Mesendoderm (in vitro differentiated cells): ENCODE results near the gene SORCS2.
A peak's percentile ranks its signal among the peaks of the same experiment; 100 is the strongest.

Source experiments
- DNase-seq: peaks from one replicate; pipeline ENCODE4 v3.0.0; 2013
- H2AK5ac ChIP-seq: 2 replicates; pipeline ENCODE4 v1.6.1; 2013; ENCODE audit warnings: low read length, inconsistent platforms
- H2BK120ac ChIP-seq: 2 replicates; pipeline ENCODE4 v1.6.1; 2013; ENCODE audit warnings: low read depth, mild to moderate bottlenecking, low read length, moderate library complexity, mixed read lengths
- H2BK15ac ChIP-seq: replicated peaks from 2 replicates; pipeline ENCODE4 v1.6.1; 2013; ENCODE audit warnings: low read depth, mild to moderate bottlenecking, moderate library complexity
- H2BK5ac ChIP-seq: 2 replicates; pipeline ENCODE4 v1.6.1; 2013; ENCODE audit warnings: low read length, inconsistent platforms
- H3K18ac ChIP-seq: 2 replicates; pipeline ENCODE4 v1.6.1; 2013; ENCODE audit warnings: mild to moderate bottlenecking, low read length, mixed read lengths
- H3K23ac ChIP-seq: one replicate; pipeline ENCODE4 v1.6.1; 2013; ENCODE audit warnings: low read length
- H3K27ac ChIP-seq: 2 replicates; pipeline ENCODE4 v1.5.1; 2013; ENCODE audit warnings: low read depth, mild to moderate bottlenecking, inconsistent platforms, low read length, moderate library complexity
- H3K27me3 ChIP-seq: 2 replicates; pipeline ENCODE4 v1.6.1; 2013; ENCODE audit warnings: low read length, control low read depth, mild to moderate bottlenecking, inconsistent platforms; ENCODE audit not compliant: insufficient read depth, poor library complexity
- H3K36me3 ChIP-seq: 2 replicates; pipeline ENCODE4 v1.6.1; 2013; ENCODE audit warnings: low read length, inconsistent platforms; ENCODE audit not compliant: control insufficient read depth, insufficient read depth
- H3K4ac ChIP-seq: one replicate; pipeline ENCODE4 v1.6.1; 2013; ENCODE audit warnings: low read depth, mild to moderate bottlenecking, low read length, moderate library complexity
- H3K4me1 ChIP-seq: 2 replicates; pipeline ENCODE4 v1.6.1; 2013; ENCODE audit warnings: low read depth, low read length, inconsistent platforms; ENCODE audit not compliant: control insufficient read depth
- H3K4me2 ChIP-seq: 2 replicates; pipeline ENCODE4 v1.6.1; 2013; ENCODE audit warnings: low read length
- H3K4me3 ChIP-seq: 2 replicates; pipeline ENCODE4 v1.5.1; 2013; ENCODE audit warnings: mild to moderate bottlenecking, low read length
- H3K56ac ChIP-seq: one replicate; pipeline ENCODE4 v1.6.1; 2013; ENCODE audit warnings: low read length
- H3K79me1 ChIP-seq: 2 replicates; pipeline ENCODE4 v1.6.1; 2013; ENCODE audit warnings: low read length, inconsistent platforms
- H3K79me2 ChIP-seq: 2 replicates; pipeline ENCODE4 v1.6.1; 2013; ENCODE audit warnings: mild to moderate bottlenecking, low read length; ENCODE audit not compliant: control insufficient read depth, insufficient read depth
- H3K9ac ChIP-seq: 2 replicates; pipeline ENCODE4 v1.6.1; 2013; ENCODE audit warnings: low read length, inconsistent platforms
- H4K5ac ChIP-seq: one replicate; pipeline ENCODE4 v1.6.1; 2013; ENCODE audit warnings: low read length
- H4K8ac ChIP-seq: one replicate; pipeline ENCODE4 v1.6.1; 2013; ENCODE audit warnings: low read depth, mild to moderate bottlenecking, control low read depth, low read length, moderate library complexity
- WGBS: extraction: QIAGEN DNeasy Blood & Tissue Kit; methylation state at CpG from one replicate; pipeline ENCODE4 v1.1.7; 2013; ENCODE audit warnings: low lambda C conversion rate, missing lambda C conversion rate; ENCODE audit not compliant: insufficient coverage; ENCODE audit errors: extremely low coverage; 5-methylcytosine and 5-hydroxymethylcytosine counted together

The SORCS2 gene

DNA sequence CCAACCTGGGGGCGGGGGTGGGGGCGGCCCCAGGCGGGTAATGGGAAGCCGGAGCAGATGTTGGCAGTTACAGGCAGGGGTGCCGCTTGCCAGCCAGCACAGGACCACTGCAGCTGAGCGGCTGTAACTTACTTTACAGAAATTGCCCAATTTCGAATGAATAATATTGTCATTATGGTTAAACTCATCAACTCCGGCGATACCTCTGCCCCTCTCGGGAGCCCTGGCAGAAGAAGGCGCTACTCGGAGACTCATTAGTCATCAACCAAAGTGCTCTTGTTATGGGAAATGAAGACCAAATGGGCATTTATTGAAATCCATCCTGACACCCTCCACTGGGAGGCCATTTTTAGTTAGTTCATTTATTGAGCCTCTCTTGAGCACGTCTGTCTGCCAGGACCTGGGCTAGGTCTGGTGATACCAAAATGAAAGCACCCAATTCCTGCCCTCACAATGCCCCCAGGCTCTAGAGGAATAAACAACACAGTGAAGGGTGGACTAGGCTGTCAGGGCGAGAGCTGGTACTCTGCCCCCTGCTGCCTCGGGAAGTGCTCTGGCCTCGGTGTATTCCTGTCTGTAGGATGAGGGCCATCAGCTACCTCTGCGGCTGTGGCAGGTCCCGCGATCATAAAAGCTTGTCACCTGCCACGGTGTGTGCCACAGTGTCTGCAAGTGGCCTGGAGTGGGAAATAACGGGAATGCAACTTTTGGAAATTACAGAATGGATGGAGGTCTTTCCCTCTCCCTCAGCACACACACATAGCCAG lies 401.5 kb downstream of the SORCS2 start:
- no peak overlapping the region for H3K4me3 ChIP-seq
- H3K79me2 ChIP-seq, result no peaks in the 10 kb centered on the region
- H3K23ac ChIP-seq, result no peak overlapping the region
- H3K27ac ChIP-seq, result no peak overlapping the region
- no peak overlapping the region for H2BK5ac ChIP-seq
- peak; percentile 28 for DNase-seq
- no peak overlapping the region for H2AK5ac ChIP-seq
- no peaks in the 10 kb centered on the region for H3K4me1 ChIP-seq
- no peaks in the 10 kb centered on the region for H3K36me3 ChIP-seq
- no peaks in the 10 kb centered on the region for H3K79me1 ChIP-seq
- no peaks in the 10 kb centered on the region for H3K27me3 ChIP-seq
- no peak overlapping the region for H3K9ac ChIP-seq
- H3K4me2 ChIP-seq, result no peak overlapping the region
- H4K8ac ChIP-seq, result no peak overlapping the region
- H3K4ac ChIP-seq, result no peak overlapping the region
- H3K18ac ChIP-seq, result no peak overlapping the region
- WGBS, result no CpG with 5 or more reads among the region's 21 CpGs
- no peak overlapping the region for H2BK120ac ChIP-seq
- no peak overlapping the region for H3K56ac ChIP-seq
- H2BK15ac ChIP-seq, result no peak overlapping the region
- H4K5ac ChIP-seq, result no peak overlapping the region

- Histone ChIP-seq H3K18ac (no peak overlapping the region), H3K4me3 (no peak overlapping the region), H3K4me2 (no peak overlapping the region), H3K36me3 (no peaks in the 10 kb centered on the region), H3K79me1 (no peaks in the 10 kb centered on the region), H3K23ac (no peak overlapping the region), H2BK120ac (no peak overlapping the region), H3K56ac (no peak overlapping the region), H3K4ac (no peak overlapping the region), H3K27ac (no peak overlapping the region), H3K4me1 (no peaks in the 10 kb centered on the region), H3K79me2 (no peaks in the 10 kb centered on the region), H4K5ac (no peak overlapping the region), H2AK5ac (no peak overlapping the region), H2BK5ac (no peak overlapping the region), H3K27me3 (no peaks in the 10 kb centered on the region), H2BK15ac (no peak overlapping the region), H4K8ac (no peak overlapping the region), H3K9ac (no peak overlapping the region)
- no CpG with 5 or more reads among the region's 11 CpGs for WGBS
- DNase-seq, result no peak
Measured at GRCh38 chr4:7595934-7596461, 403.7 kb downstream of the SORCS2 start.

DNA sequence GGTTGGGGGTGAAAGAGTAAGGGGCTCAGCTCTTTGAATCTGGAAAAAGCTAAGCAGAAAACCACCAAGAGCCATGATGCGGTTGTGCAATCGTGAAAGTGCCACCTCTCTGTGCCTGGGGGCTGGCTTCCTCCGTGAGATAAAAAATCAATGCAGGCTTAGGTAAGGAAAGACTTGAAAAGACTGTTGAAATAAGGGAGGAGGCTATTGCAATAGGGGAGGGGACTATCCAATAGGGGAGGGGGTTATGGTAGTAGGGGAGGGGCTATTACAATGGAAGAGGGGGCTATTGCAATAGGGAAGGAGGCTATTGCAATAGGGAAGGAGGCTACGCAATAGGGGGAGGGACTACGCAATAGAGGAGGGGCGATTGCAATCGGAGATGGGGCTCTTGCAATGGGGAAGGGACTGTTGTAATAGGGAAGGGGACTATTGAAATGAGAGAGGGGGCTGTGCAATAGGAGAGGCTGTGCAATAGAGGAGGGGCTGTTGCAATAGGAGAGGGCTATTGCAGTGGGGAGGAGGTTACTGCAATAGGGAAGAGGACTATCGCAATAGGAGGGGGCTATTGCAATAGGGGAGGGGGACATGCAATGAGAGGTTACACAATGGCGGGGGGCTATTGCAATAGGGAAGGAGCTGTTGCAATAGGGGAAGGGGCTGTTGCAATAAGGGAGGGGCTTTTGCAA lies 404.7 kb downstream of the SORCS2 start:
- no peak overlapping the region for H2BK5ac ChIP-seq
- no peak overlapping the region for H3K9ac ChIP-seq
- no peak overlapping the region for H3K4me3 ChIP-seq
- no peak overlapping the region for H3K56ac ChIP-seq
- no peak overlapping the region for H4K8ac ChIP-seq
- no peak overlapping the region for H2BK15ac ChIP-seq
- no peak overlapping the region for H3K27ac ChIP-seq
- no CpG with 5 or more reads among the region's 9 CpGs for whole genome bisulfite sequencing
- H3K27me3 ChIP-seq, result no peaks in the 10 kb centered on the region
- no peaks in the 10 kb centered on the region for H3K79me2 ChIP-seq
- no peak overlapping the region for H2AK5ac ChIP-seq
- no peaks in the 10 kb centered on the region for H3K36me3 ChIP-seq
- no peak overlapping the region for H3K4ac ChIP-seq
- H4K5ac ChIP-seq, result no peak overlapping the region
- H3K4me2 ChIP-seq, result no peak overlapping the region
- no peak overlapping the region for H3K23ac ChIP-seq
- H3K18ac ChIP-seq, result no peak overlapping the region
- no peaks in the 10 kb centered on the region for H3K79me1 ChIP-seq
- no peaks in the 10 kb centered on the region for H3K4me1 ChIP-seq
- peak; percentile 39 for DNase-seq
- no peak overlapping the region for H2BK120ac ChIP-seq

DNA sequence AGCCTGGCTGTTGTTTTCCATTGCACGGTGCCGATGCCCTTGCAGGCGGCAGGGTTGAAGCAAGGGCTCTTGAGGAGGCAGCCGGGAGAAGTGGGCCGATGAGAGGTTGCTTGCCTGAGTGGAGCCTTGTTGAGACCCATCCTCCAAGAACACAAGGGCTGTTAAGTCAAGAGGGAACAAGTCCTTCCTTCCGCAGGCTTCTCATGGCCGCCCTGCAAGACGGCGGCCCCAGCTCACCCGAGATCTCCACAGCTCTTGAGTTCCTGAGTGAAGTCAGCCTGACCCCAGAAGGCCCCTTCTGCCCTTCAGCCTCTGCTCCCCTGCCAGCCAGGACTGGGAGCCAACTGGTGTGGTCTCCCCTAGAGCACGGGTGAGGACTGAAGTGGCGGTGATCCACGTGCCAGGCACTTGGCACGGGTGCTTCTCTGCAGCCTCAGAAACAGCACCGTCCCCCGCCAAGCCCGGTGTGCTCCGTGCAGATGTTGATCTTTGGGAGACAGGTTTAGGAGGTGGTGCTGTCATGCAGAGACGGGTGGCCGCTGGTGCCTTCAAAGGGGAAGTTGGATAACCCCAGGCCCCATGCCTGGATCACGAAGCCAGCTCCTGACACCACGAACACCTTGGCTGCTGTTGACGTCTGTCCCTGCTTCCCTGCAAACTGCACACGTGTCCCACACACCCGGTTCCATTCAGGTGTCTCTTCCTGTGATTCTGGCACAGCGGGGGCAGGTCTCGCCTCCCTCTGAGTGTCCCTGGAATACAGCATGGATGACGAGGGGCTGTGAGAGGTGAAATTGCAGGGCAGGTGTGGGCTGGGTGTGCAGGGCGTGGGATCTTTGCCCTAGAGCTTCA lies 406.8 kb downstream of the SORCS2 start:
- no peaks in the 10 kb centered on the region for H3K79me2 ChIP-seq
- no peak overlapping the region for H2BK120ac ChIP-seq
- H3K18ac ChIP-seq, result no peak overlapping the region
- no peak overlapping the region for H3K9ac ChIP-seq
- H4K8ac ChIP-seq, result no peak overlapping the region
- no peak overlapping the region for H3K27ac ChIP-seq
- no peak overlapping the region for H3K56ac ChIP-seq
- WGBS, result no CpG with 5 or more reads among the region's 29 CpGs
- no peaks in the 10 kb centered on the region for H3K36me3 ChIP-seq
- H3K23ac ChIP-seq, result no peak overlapping the region
- no peak overlapping the region for H2AK5ac ChIP-seq
- no peak overlapping the region for H2BK5ac ChIP-seq
- no peak for DNase-seq
- no peaks in the 10 kb centered on the region for H3K4me1 ChIP-seq
- no peak overlapping the region for H3K4me2 ChIP-seq
- H3K27me3 ChIP-seq, result no peaks in the 10 kb centered on the region
- H3K4ac ChIP-seq, result no peak overlapping the region
- H3K4me3 ChIP-seq, result no peak overlapping the region
- no peak overlapping the region for H4K5ac ChIP-seq
- no peak overlapping the region for H2BK15ac ChIP-seq
- no peaks in the 10 kb centered on the region for H3K79me1 ChIP-seq

- Histone ChIP-seq H2BK15ac (no peak overlapping the region), H4K8ac (no peak overlapping the region), H3K4ac (no peak overlapping the region), H3K36me3 (no peaks in the 10 kb centered on the region), H3K79me1 (no peaks in the 10 kb centered on the region), H3K4me3 (no peak overlapping the region), H3K56ac (no peak overlapping the region), H2BK5ac (no peak overlapping the region), H3K4me2 (no peak overlapping the region), H3K23ac (no peak overlapping the region), H3K27me3 (no peaks in the 10 kb centered on the region), H3K18ac (no peak overlapping the region), H3K9ac (no peak overlapping the region), H3K27ac (no peak overlapping the region), H3K79me2 (no peaks in the 10 kb centered on the region), H2BK120ac (no peak overlapping the region), H3K4me1 (no peaks in the 10 kb centered on the region), H4K5ac (no peak overlapping the region), H2AK5ac (no peak overlapping the region)
- WGBS, result no CpG with 5 or more reads among the region's 17 CpGs
- DNase-seq, result no peak
Measured at GRCh38 chr4:7600247-7600646, 407.9 kb downstream of the SORCS2 start.
